Measurements from ENCODE around the gene DNAH2. TPM values are rescaled to one million over a fixed set of nuclear protein-coding genes. Genes with fewer than 3 reads are reported as not detected.

The DNAH2 gene
- total and polyA plus RNA-seq, 2 of the 13 experiments (the other 11 are each of a cell fraction or from before 2014, with no cell fraction given) = not detected

DNA sequence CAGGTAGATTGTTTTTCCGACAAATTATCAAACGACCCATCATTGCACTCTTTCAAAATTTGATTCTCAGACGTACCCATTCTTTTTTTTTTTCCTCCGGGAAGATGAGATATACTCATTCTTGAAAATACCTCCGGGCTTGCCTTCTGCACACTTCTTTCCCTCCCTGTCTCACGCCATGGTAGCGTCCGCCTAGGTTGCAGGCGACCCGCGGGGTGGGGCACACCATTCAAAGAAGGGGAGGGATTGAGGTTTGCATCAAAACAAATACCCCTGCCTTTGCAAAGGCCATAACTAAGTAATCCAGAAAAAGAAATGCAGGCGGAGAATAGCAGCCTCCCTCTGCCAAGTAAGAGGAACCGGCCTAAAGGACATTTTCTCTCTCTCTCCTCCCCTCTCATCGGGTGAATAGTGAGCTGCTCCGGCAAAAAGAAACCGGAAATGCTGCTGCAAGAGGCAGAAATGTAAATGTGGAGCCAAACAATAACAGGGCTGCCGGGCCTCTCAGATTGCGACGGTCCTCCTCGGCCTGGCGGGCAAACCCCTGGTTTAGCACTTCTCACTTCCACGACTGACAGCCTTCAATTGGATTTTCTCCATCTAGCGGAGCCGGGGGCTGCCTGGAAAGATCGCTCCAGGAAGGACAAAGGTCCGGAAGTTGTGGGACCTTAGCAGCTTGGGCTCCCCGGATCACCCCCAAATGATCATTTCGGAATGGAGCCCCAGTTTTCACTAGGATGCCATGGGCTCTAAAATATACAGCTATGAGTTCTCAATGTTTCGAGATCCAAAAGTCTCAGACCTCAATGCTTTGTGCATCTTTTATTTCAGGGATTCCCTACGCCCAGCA lies 31.1 kb upstream of the DNAH2 start (continued):
- no peak for TF ChIP-seq ZFYVE20 (CRISPR knock-in tag; IDR thresholded peaks at IDR 0.05; ENCODE audit: borderline replicate concordance, low read depth)
- TF ChIP-seq ZNF224 (CRISPR knock-in tag; IDR thresholded peaks at IDR 0.05) = no peak
- TF ChIP-seq ZNF17 (CRISPR knock-in tag; IDR thresholded peaks at IDR 0.05) = no peak
- TF ChIP-seq, protein P1, sequence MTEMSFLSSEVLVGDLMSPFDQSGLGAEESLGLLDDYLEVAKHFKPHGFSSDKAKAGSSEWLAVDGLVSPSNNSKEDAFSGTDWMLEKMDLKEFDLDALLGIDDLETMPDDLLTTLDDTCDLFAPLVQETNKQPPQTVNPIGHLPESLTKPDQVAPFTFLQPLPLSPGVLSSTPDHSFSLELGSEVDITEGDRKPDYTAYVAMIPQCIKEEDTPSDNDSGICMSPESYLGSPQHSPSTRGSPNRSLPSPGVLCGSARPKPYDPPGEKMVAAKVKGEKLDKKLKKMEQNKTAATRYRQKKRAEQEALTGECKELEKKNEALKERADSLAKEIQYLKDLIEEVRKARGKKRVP (CRISPR knock-in tag; IDR thresholded peaks at IDR 0.05) = 0 out of 4 replicates have a peak, but pooled peaks of 1 of the 2 experiments have one; percentile 54
- no peak for TF ChIP-seq MATR3 (CRISPR knock-in tag; IDR thresholded peaks at IDR 0.05)
- TF ChIP-seq, protein P2, sequence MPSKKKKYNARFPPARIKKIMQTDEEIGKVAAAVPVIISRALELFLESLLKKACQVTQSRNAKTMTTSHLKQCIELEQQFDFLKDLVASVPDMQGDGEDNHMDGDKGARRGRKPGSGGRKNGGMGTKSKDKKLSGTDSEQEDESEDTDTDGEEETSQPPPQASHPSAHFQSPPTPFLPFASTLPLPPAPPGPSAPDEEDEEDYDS (CRISPR knock-in tag; IDR thresholded peaks at IDR 0.05) = peak; percentile 55; the same call in 1 of the 2 replicates
- TF ChIP-seq, protein P3, sequence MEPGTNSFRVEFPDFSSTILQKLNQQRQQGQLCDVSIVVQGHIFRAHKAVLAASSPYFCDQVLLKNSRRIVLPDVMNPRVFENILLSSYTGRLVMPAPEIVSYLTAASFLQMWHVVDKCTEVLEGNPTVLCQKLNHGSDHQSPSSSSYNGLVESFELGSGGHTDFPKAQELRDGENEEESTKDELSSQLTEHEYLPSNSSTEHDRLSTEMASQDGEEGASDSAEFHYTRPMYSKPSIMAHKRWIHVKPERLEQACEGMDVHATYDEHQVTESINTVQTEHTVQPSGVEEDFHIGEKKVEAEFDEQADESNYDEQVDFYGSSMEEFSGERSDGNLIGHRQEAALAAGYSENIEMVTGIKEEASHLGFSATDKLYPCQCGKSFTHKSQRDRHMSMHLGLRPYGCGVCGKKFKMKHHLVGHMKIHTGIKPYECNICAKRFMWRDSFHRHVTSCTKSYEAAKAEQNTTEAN (CRISPR knock-in tag; conservative IDR thresholded peaks at IDR 0.05) = peak; percentile 54; the same call in 1 of the 2 replicates
- TF ChIP-seq ZNF780A (CRISPR knock-in tag; IDR thresholded peaks at IDR 0.05) = no peak
- no peak for TF ChIP-seq ZFP36L1 (CRISPR knock-in tag; IDR thresholded peaks at IDR 0.05)
- peak; percentile 94 for TF ChIP-seq BHLHE40 (IDR thresholded peaks at IDR 0.05; ENCODE audit: low read length)
- no peak for TF ChIP-seq KLF9 (CRISPR knock-in tag; IDR thresholded peaks at IDR 0.05; ENCODE audit: low read depth)
- TF ChIP-seq, protein P4, sequence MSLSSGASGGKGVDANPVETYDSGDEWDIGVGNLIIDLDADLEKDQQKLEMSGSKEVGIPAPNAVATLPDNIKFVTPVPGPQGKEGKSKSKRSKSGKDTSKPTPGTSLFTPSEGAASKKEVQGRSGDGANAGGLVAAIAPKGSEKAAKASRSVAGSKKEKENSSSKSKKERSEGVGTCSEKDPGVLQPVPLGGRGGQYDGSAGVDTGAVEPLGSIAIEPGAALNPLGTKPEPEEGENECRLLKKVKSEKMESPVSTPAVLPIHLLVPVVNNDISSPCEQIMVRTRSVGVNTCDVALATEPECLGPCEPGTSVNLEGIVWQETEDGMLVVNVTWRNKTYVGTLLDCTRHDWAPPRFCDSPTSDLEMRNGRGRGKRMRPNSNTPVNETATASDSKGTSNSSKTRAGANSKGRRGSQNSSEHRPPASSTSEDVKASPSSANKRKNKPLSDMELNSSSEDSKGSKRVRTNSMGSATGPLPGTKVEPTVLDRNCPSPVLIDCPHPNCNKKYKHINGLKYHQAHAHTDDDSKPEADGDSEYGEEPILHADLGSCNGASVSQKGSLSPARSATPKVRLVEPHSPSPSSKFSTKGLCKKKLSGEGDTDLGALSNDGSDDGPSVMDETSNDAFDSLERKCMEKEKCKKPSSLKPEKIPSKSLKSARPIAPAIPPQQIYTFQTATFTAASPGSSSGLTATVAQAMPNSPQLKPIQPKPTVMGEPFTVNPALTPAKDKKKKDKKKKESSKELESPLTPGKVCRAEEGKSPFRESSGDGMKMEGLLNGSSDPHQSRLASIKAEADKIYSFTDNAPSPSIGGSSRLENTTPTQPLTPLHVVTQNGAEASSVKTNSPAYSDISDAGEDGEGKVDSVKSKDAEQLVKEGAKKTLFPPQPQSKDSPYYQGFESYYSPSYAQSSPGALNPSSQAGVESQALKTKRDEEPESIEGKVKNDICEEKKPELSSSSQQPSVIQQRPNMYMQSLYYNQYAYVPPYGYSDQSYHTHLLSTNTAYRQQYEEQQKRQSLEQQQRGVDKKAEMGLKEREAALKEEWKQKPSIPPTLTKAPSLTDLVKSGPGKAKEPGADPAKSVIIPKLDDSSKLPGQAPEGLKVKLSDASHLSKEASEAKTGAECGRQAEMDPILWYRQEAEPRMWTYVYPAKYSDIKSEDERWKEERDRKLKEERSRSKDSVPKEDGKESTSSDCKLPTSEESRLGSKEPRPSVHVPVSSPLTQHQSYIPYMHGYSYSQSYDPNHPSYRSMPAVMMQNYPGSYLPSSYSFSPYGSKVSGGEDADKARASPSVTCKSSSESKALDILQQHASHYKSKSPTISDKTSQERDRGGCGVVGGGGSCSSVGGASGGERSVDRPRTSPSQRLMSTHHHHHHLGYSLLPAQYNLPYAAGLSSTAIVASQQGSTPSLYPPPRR (CRISPR knock-in tag; IDR thresholded peaks at IDR 0.05; ENCODE audit: borderline replicate concordance) = no peak
- peak; percentile 23; the same call in 1 of the 2 replicates for TF ChIP-seq FOXJ3 (CRISPR knock-in tag; IDR thresholded peaks at IDR 0.05; ENCODE audit: borderline replicate concordance)
- no peak for TF ChIP-seq ZNF577 (CRISPR knock-in tag; IDR thresholded peaks at IDR 0.05; ENCODE audit: borderline replicate concordance, low read depth)
- TF ChIP-seq ZNF773 (CRISPR knock-in tag; IDR thresholded peaks at IDR 0.05; ENCODE audit: borderline replicate concordance) = 0 out of 2 replicates have a peak, but pooled peaks have one; percentile 47
- peak; percentile 41 for TF ChIP-seq PHF8 (CRISPR knock-in tag; IDR thresholded peaks at IDR 0.05)
- TF ChIP-seq NFIC (IDR thresholded peaks at IDR 0.05; ENCODE audit: low read length) = peak; percentile 71; the same call in 1 of the 2 replicates
- TF ChIP-seq, protein P5, sequence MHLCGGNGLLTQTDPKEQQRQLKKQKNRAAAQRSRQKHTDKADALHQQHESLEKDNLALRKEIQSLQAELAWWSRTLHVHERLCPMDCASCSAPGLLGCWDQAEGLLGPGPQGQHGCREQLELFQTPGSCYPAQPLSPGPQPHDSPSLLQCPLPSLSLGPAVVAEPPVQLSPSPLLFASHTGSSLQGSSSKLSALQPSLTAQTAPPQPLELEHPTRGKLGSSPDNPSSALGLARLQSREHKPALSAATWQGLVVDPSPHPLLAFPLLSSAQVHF (CRISPR knock-in tag; IDR thresholded peaks at IDR 0.05) = no peak
